ENCODE measurements around the gene FKBP2. TPM values are rescaled to one million over a fixed set of nuclear protein-coding genes. Genes with fewer than 3 reads are reported as not detected.

FKBP2 gene
- total and polyA plus RNA-seq, 2 of the 13 experiments (the other 11 are each of a cell fraction or from before 2014, with no cell fraction given), result 30.1 to 53.3 TPM

- no peak overlapping the region for H3K4me3 ChIP-seq (replicated peaks in 1 of 3; ENCODE audit: insufficient read depth in 1 of 3, low read depth in 2 of 3, low read length in 3 of 3)
- no peak overlapping the region for H2AFZ ChIP-seq (ENCODE audit: low read length)
- ChIA-PET CTCF (ENCODE audit: low intra/inter-chr PET ratio, low total read pairs) (no interaction called here), POLR2A (interaction anchor here (3.8 kb wide), 1 partner anchor 18 kb away, joined by 18 read pairs; the partner anchor contains the start of gene STIP1)
- H3K4me1 ChIP-seq (ENCODE audit: insufficient read depth, low read length), result peaks cover 17% of the 10 kb centered on the region
- FAIRE-seq (no peak), ATAC-seq (no peak), DNase-seq (ENCODE audit: low spot score) (no peak)
- H3K36me3 ChIP-seq (replicated peaks in 1 of 2; ENCODE audit: control insufficient read depth in 1 of 2, insufficient read depth in 2 of 2, low read length in 2 of 2), result peaks cover 36 to 53% of the 10 kb centered on the region in 2 experiments
- H3K9me3 ChIP-seq (ENCODE audit: low read length), result no peaks in the 10 kb centered on the region
- no TSS peak for BruUV-seq (replicated peaks)
- H3K27me3 ChIP-seq (ENCODE audit: control insufficient read depth in 1 of 2, insufficient read depth in 2 of 2, low read length in 2 of 2), result no peaks in the 10 kb centered on the region
- no peak overlapping the region for H3K9ac ChIP-seq (ENCODE audit: insufficient read depth, low read depth, low read length)
- H3K27ac ChIP-seq (ENCODE audit: extremely low read length, insufficient read depth, low read length), result no peak overlapping the region
- TF ChIP-seq EZH2 (conservative IDR thresholded peaks at IDR 0.05; ENCODE audit: low read depth, low read length) (no peak), SIN3A (IDR thresholded peaks at IDR 0.05; ENCODE audit: borderline replicate concordance, low read depth, low read length) (no peak), TSC22D2 (CRISPR knock-in tag; IDR thresholded peaks at IDR 0.05; ENCODE audit: borderline replicate concordance) (no peak), MEIS1 (CRISPR knock-in tag; IDR thresholded peaks at IDR 0.05; ENCODE audit: borderline replicate concordance) (no peak), ZNF446 (CRISPR knock-in tag; IDR thresholded peaks at IDR 0.05) (no peak), ZNF543 (CRISPR knock-in tag; IDR thresholded peaks at IDR 0.05) (no peak), ZBTB25 (CRISPR knock-in tag; IDR thresholded peaks at IDR 0.05) (no peak), ZNF501 (CRISPR knock-in tag; IDR thresholded peaks at IDR 0.05) (no peak), TBP (CRISPR knock-in tag; IDR thresholded peaks at IDR 0.05) (no peak), HOXA5 (CRISPR knock-in tag; IDR thresholded peaks at IDR 0.05) (no peak), BRCA1 (CRISPR knock-in tag; IDR thresholded peaks at IDR 0.05) (no peak), ZNF10 (CRISPR knock-in tag; IDR thresholded peaks at IDR 0.05; ENCODE audit: borderline replicate concordance, low read depth) (no peak), RARG (CRISPR knock-in tag; IDR thresholded peaks at IDR 0.05; ENCODE audit: low read depth) (no peak)
- H4K20me1 ChIP-seq (ENCODE audit: insufficient read depth, low read length), result 0 out of 2 replicates have a peak, but pooled peaks cover 2% of the 10 kb centered on the region
- intact Hi-C loops (cut with micrococcal nuclease; ENCODE audit: unreplicated experiment) (no loop called here), in situ Hi-C loops (cut with HindIII; ENCODE audit: extremely low pct_ligation_motif_present, low pct_unique_long_range_greater_than_20kb) (no loop called here)
- no peak overlapping the region for H3K4me2 ChIP-seq (ENCODE audit: low read depth, low read length)
- 100% methylated on average over 6 of the region's 9 CpGs for WGBS (ENCODE audit: low lambda C conversion rate)
- no peaks in the 10 kb centered on the region for H3K79me2 ChIP-seq (ENCODE audit: insufficient read depth, low read length)
These were observed 37.9 kb upstream of the FKBP2 start for GRCh38 chr11:64202992-64203391.

All from HepG2 (cell line).